GM12878 (cell line): ENCODE results near the gene SS18. TPM values are rescaled to one million over a fixed set of nuclear protein-coding genes. Genes with fewer than 3 reads are reported as not detected.

Source experiments
- ATAC-seq: fragments of 200-7000 bp; cut with Tn5 transposase; 3 replicates; pipeline ENCODE4 v1.9.1; 2020; ENCODE audit warnings: mild to moderate bottlenecking, moderate library complexity
- BruUV-seq: library from RNA; stranded (reverse); fragments of 400-500 nt; replicated peaks from 2 replicates; lab custom pipeline; 2021; lab: Mats Ljungman, UMichigan
- CTCF ChIA-PET: fragments of 300-600 bp; sonication (Branson Sonifier 250); formaldehyde crosslinking; extraction: SDS; loops from one replicate; lab custom pipeline; 2021; ENCODE audit warnings: inconsistent platforms; lab: Yijun Ruan, JAX
- POLR2A ChIA-PET: fragments of 350-600 bp; formaldehyde crosslinking; extraction: SDS; loops from one replicate; lab custom pipeline; 2021; ENCODE audit warnings: inconsistent platforms; lab: Charles Lee
- RAD21 ChIA-PET: fragments of 300-600 bp; sonication (Branson Sonifier 250); formaldehyde crosslinking; loops from one replicate; lab custom pipeline; 2023; ENCODE audit warnings: antibody characterized with exemption; ENCODE audit not compliant: unreplicated experiment; lab: Charles Lee
- SMC1A ChIA-PET: fragments of 300-600 bp; sonication (Branson Sonifier 250); formaldehyde crosslinking; loops from one replicate; lab custom pipeline; 2023; ENCODE audit not compliant: unreplicated experiment, uncharacterized antibody; lab: Charles Lee
- DNase-seq: peaks from one replicate; pipeline ENCODE4 v3.0.0-alpha.2; 2011; ENCODE audit warnings: low read depth, low spot score
- FAIRE-seq: peaks from 3 replicates; lab custom pipeline; 2011; peaks lifted over from hg19 to GRCh38; lab: Jason Lieb, UNC
- H2AFZ ChIP-seq: 2 replicates; pipeline ENCODE4 v1.6.0; 2011; ENCODE audit warnings: low read depth, low read length, control low read depth; ENCODE audit not compliant: control insufficient read depth
- H3K27ac ChIP-seq: 2 replicates; pipeline ENCODE4 v1.5.1; 2011; ENCODE audit warnings: control low read depth; ENCODE audit not compliant: control insufficient read depth, insufficient read depth
- H3K27me3 ChIP-seq, 2 experiments: replicated peaks in 1 of 2; 2 replicates each; pipeline versions ENCODE4 v1.6.0 to v1.6.1; 2011; ENCODE audit warnings: low read length in 1 of 2; ENCODE audit not compliant: control insufficient read depth in 2 of 2, insufficient read depth in 2 of 2
- H3K36me3 ChIP-seq, 2 experiments: 2 replicates each; pipeline ENCODE4 v1.5.1; 2011; ENCODE audit warnings: low read length in 1 of 2; ENCODE audit not compliant: control insufficient read depth in 2 of 2, insufficient read depth in 2 of 2
- H3K4me1 ChIP-seq: 2 replicates; pipeline ENCODE4 v1.6.1; 2011; ENCODE audit warnings: mild to moderate bottlenecking, low read length, moderate library complexity, mixed read lengths; ENCODE audit not compliant: control insufficient read depth, insufficient read depth
- H3K4me2 ChIP-seq: 2 replicates; pipeline ENCODE4 v1.6.0; 2011; ENCODE audit warnings: control low read depth; ENCODE audit not compliant: control insufficient read depth, insufficient read depth
- H3K4me3 ChIP-seq: fragments of 200-600 bp; sonication (generic); 2 replicates; pipeline ENCODE4 v1.5.1; 2016
- H3K79me2 ChIP-seq: 2 replicates; pipeline ENCODE4 v1.6.0; 2011; ENCODE audit warnings: low read length; ENCODE audit not compliant: control insufficient read depth, insufficient read depth
- H3K9ac ChIP-seq: 2 replicates; pipeline ENCODE4 v1.8.0; 2011; ENCODE audit warnings: low read length, control low read depth, mixed read lengths; ENCODE audit not compliant: control insufficient read depth, insufficient read depth
- H3K9me3 ChIP-seq: replicated peaks from 3 replicates; pipeline ENCODE4 v1.5.1; 2011; ENCODE audit warnings: mild to moderate bottlenecking, low read length; ENCODE audit not compliant: control insufficient read depth, insufficient read depth
- H4K20me1 ChIP-seq: 2 replicates; pipeline ENCODE4 v1.6.0; 2011; ENCODE audit not compliant: control insufficient read depth, insufficient read depth
- BHLHE40 ChIP-seq, 2 experiments: fragments of 450-650 bp in 1 of 2; IDR thresholded peaks; 2 replicates each; pipeline ENCODE4 v1.6.1; 2011 to 2017; ENCODE audit warnings: low read depth in 2 of 2, borderline replicate concordance in 1 of 2, improper control_type of control experiment in 1 of 2, low read length in 1 of 2, mild to moderate bottlenecking in 1 of 2
- CHD2 ChIP-seq: IDR thresholded peaks from 2 replicates; pipeline ENCODE4 v1.6.1; 2011; ENCODE audit warnings: low read depth, low read length, improper control_type of control experiment, borderline replicate concordance
- ESRRA ChIP-seq: IDR thresholded peaks from 2 replicates; pipeline ENCODE4 v1.6.1; 2012; ENCODE audit warnings: mild to moderate bottlenecking, low read length, improper control_type of control experiment
- GATAD2B ChIP-seq: fragments of 450-650 bp; conservative IDR thresholded peaks from 2 replicates; pipeline ENCODE4 v1.6.1; 2017; ENCODE audit warnings: low read depth, mild to moderate bottlenecking, moderate library complexity
- HDAC2 ChIP-seq: fragments of 200-600 bp; sonication (generic); IDR thresholded peaks from 2 replicates; pipeline ENCODE4 v1.6.1; 2017
- IKZF1 ChIP-seq: fragments of 450-650 bp; conservative IDR thresholded peaks from 2 replicates; pipeline ENCODE4 v1.6.1; 2017; ENCODE audit warnings: antibody characterized with exemption, mild to moderate bottlenecking
- MEF2B ChIP-seq: fragments of 450-650 bp; IDR thresholded peaks from 2 replicates; pipeline ENCODE4 v1.6.1; 2018; ENCODE audit warnings: mild to moderate bottlenecking, moderate library complexity; ENCODE audit not compliant: partially characterized antibody, poor library complexity, severe bottlenecking
- NR2C1 ChIP-seq: fragments of 450-650 bp; IDR thresholded peaks from 2 replicates; pipeline ENCODE4 v1.6.1; 2017; ENCODE audit warnings: antibody characterized with exemption, mild to moderate bottlenecking, moderate library complexity
- PAX5 ChIP-seq: IDR thresholded peaks from 2 replicates; pipeline ENCODE4 v1.6.1; 2011; ENCODE audit warnings: low read depth, low read length, borderline replicate concordance
- POLR2A ChIP-seq: IDR thresholded peaks from 2 replicates; pipeline ENCODE4 v1.6.1; 2011; ENCODE audit warnings: low read depth, mild to moderate bottlenecking, low read length
- POLR2AphosphoS2 ChIP-seq: IDR thresholded peaks from 2 replicates; pipeline ENCODE4 v1.6.1; 2011; ENCODE audit warnings: low read depth, mild to moderate bottlenecking, low read length, improper control_type of control experiment, moderate library complexity
- RBBP5 ChIP-seq: fragments of 200-600 bp; sonication (generic); conservative IDR thresholded peaks from 2 replicates; pipeline ENCODE4 v1.6.1; 2016
- RCOR1 ChIP-seq: conservative IDR thresholded peaks from 2 replicates; pipeline ENCODE4 v1.6.1; 2012; ENCODE audit warnings: low read depth, low read length, improper control_type of control experiment
- ZBED1 ChIP-seq: IDR thresholded peaks from 2 replicates; pipeline ENCODE4 v1.6.1; 2016; ENCODE audit warnings: borderline replicate concordance
- WGBS: methylation state at CpG from one replicate; pipeline ENCODE4 v1.1.6; 2016; ENCODE audit warnings: low lambda C conversion rate; ENCODE audit not compliant: insufficient replicate concordance, insufficient coverage; ENCODE audit errors: missing lambda C conversion rate; 5-methylcytosine and 5-hydroxymethylcytosine counted together
- in situ Hi-C: fragments of 300-500 bp; cut with MboI; formaldehyde crosslinking; loops from 9 replicates; pipeline ENCODE4 v1.14.3; 2018; ENCODE audit warnings: mixed read lengths
- intact Hi-C: fragments of 100-400 bp; cut with micrococcal nuclease; formaldehyde crosslinking; loops from one replicate; pipeline ENCODE4 v1.14.2; 2022; ENCODE audit not compliant: unreplicated experiment
- polyA plus RNA-seq, 11 experiments: library from polyadenylated mRNA; depleted of rRNA in 4 of 11; unstranded in 6 of 11; stranded (reverse) in 5 of 11; fragments of >200 nt; fragmentation: Nextera tagmentation in 4 of 11; fragmentation: Illumina TruSeq in 1 of 11; extraction: Ambion mirVana in 4 of 11; extraction: Trizol in 1 of 11; gene quantifications; 1 replicate in 1 of 11; 2 replicates in 10 of 11; pipeline versions ENCODE4 v1.2.1 to v1.2.3, GENCODE V29; 2011 to 2016; ENCODE audit warnings: inconsistent platforms in 2 of 11, missing spikeins in 2 of 11, low read depth in 1 of 11
- total RNA-seq, 4 experiments: library from RNA; depleted of rRNA in 3 of 4; stranded (reverse); fragments of >200 nt in 3 of 4; fragmentation: Illumina TruSeq in 1 of 4; extraction: Trizol in 1 of 4; gene quantifications; 2 replicates each; pipeline versions ENCODE4 v1.2.1 to v1.2.3, GENCODE V29; 2013 to 2021
- TF ChIP-seq, protein P1 (sequence below): IDR thresholded peaks from 2 replicates; pipeline ENCODE4 v1.6.1; 2011; ENCODE audit warnings: borderline replicate concordance, low read depth, mild to moderate bottlenecking, moderate library complexity, mixed read lengths, low read length; ENCODE audit not compliant: insufficient read depth; ENCODE audit errors: extremely low read length
- TF ChIP-seq, protein P2 (sequence below): fragments of 450-650 bp; IDR thresholded peaks from 2 replicates; pipeline ENCODE4 v1.6.1; 2018; ENCODE audit warnings: mild to moderate bottlenecking, low read depth, moderate library complexity; ENCODE audit not compliant: partially characterized antibody

SS18 gene
- total and polyA plus RNA-seq, 10 of the 15 experiments (the other 5 are each of a cell fraction or from before 2014, with no cell fraction given): 16.6 to 153 (median 81.8) TPM

DNA sequence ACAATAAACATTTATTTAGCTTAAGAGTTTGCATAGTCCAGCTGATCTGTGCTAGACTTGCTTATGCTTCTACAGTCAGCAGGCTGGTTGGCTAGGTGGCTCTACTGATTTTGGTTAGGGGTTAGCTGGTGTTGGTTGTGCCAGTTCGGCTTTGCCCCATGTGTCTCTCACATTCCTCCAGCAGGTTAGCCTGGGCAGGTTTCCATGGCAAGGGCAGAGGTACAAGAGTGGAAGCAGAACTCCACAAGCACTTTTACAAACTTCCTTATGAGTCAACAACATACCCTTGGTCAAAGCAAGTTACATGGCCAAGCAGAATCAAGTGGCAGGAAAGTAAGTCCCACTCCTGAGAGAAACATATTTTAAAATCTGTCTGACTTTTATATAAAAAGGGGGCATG lies 82.3 kb downstream of the SS18 start:
- H3K4me3 ChIP-seq: no peak overlapping the region
- no peak for FAIRE-seq
- H3K9ac ChIP-seq: no peak overlapping the region
- no peak overlapping the region for H3K4me2 ChIP-seq
- no peak overlapping the region for H3K27ac ChIP-seq
- H3K36me3 ChIP-seq: no peaks in the 10 kb centered on the region; a peak in 1 of 4 replicates
- ChIA-PET CTCF (interaction anchor here (0.8 kb wide), 1 partner anchor 13 kb away, joined by 3 read pairs; no protein-coding TSS in a partner anchor), SMC1A (interaction anchor here (0.9 to 1.0 kb wide), 2 partner anchors 38 to 43 kb away, joined by 3 read pairs; no protein-coding TSS in a partner anchor), RAD21 (no interaction called here), POLR2A (no interaction called here)
- 94% methylated on average over 1 of the region's 1 CpG for WGBS
- H2AFZ ChIP-seq: no peak overlapping the region
- intact Hi-C loops (no loop called here), in situ Hi-C loops (no loop called here)
- no peaks in the 10 kb centered on the region for H3K4me1 ChIP-seq
- ATAC-seq: no peak; the same call in 2 of the 3 replicates
- TF ChIP-seq POLR2A (0 out of 2 replicates have a peak, but pooled peaks have one; percentile 30), PAX5 (no peak)
- TF ChIP-seq, protein P1, sequence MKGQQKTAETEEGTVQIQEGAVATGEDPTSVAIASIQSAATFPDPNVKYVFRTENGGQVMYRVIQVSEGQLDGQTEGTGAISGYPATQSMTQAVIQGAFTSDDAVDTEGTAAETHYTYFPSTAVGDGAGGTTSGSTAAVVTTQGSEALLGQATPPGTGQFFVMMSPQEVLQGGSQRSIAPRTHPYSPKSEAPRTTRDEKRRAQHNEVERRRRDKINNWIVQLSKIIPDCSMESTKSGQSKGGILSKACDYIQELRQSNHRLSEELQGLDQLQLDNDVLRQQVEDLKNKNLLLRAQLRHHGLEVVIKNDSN: no peak
- H4K20me1 ChIP-seq: no peaks in the 10 kb centered on the region
- BruUV-seq: no TSS peak
- no peaks in the 10 kb centered on the region for H3K9me3 ChIP-seq
- DNase-seq: no peak
- H3K27me3 ChIP-seq: no peaks in the 10 kb centered on the region
- H3K79me2 ChIP-seq: no peaks in the 10 kb centered on the region

DNA sequence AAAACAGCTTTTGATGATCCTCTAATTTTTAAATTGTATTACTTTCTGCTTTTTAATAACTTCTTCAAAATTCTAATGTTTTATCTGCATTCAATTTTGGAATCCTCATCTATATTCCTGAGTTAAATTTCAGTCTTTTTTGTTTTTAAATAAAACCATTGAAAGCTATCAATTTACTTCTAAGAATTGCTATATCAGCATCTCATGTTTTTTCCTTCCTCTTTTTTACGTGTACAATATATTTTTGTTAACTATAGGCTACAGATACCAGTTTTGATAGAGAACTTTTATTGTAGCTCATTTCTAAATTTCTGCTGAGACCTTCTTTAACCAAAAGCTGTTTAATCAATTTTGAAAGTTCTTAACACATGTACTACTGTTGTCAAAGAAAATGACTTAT lies 84.5 kb downstream of the SS18 start:
- H3K4me1 ChIP-seq: no peaks in the 10 kb centered on the region
- H3K27me3 ChIP-seq: no peaks in the 10 kb centered on the region
- H3K9ac ChIP-seq: no peak overlapping the region
- SMC1A ChIA-PET: interaction anchor here (1.0 kb wide), 1 partner anchor 9 kb away, joined by 3 read pairs; no protein-coding TSS in a partner anchor
- CTCF ChIA-PET: no interaction called here
- no peaks in the 10 kb centered on the region for H4K20me1 ChIP-seq
- no peaks in the 10 kb centered on the region for H3K36me3 ChIP-seq
- H3K4me2 ChIP-seq: no peak overlapping the region
- intact Hi-C loops: no loop called here
- H2AFZ ChIP-seq: no peak overlapping the region
- H3K4me3 ChIP-seq: no peak overlapping the region
- no peaks in the 10 kb centered on the region for H3K9me3 ChIP-seq
- WGBS: 50% methylated on average over 1 of the region's 1 CpG
- POLR2A ChIA-PET: interaction anchor here (0.6 kb wide), 1 partner anchor 30 kb away, joined by 3 read pairs; no protein-coding TSS in a partner anchor
- in situ Hi-C loops: no loop called here
- DNase-seq (no peak), FAIRE-seq (no peak), ATAC-seq (no peak)
- RAD21 ChIA-PET: interaction anchor here (1.2 kb wide), 1 partner anchor 38 kb away, joined by 3 read pairs; no protein-coding TSS in a partner anchor
- BruUV-seq: no TSS peak
- H3K79me2 ChIP-seq: no peaks in the 10 kb centered on the region
- H3K27ac ChIP-seq: no peak overlapping the region
- TF ChIP-seq ESRRA (no peak), BHLHE40 (IDR thresholded peaks at IDR 0.05; ENCODE audit: borderline replicate concordance in 1 of 2, low read depth in 2 of 2, low read length in 1 of 2) (no peak), CHD2 (no peak), GATAD2B (no peak), MEF2B (no peak), IKZF1 (no peak), RBBP5 (no peak), RCOR1 (no peak), NR2C1 (no peak), POLR2AphosphoS2 (no peak), ZBED1 (no peak), HDAC2 (no peak)
- TF ChIP-seq, protein P2, sequence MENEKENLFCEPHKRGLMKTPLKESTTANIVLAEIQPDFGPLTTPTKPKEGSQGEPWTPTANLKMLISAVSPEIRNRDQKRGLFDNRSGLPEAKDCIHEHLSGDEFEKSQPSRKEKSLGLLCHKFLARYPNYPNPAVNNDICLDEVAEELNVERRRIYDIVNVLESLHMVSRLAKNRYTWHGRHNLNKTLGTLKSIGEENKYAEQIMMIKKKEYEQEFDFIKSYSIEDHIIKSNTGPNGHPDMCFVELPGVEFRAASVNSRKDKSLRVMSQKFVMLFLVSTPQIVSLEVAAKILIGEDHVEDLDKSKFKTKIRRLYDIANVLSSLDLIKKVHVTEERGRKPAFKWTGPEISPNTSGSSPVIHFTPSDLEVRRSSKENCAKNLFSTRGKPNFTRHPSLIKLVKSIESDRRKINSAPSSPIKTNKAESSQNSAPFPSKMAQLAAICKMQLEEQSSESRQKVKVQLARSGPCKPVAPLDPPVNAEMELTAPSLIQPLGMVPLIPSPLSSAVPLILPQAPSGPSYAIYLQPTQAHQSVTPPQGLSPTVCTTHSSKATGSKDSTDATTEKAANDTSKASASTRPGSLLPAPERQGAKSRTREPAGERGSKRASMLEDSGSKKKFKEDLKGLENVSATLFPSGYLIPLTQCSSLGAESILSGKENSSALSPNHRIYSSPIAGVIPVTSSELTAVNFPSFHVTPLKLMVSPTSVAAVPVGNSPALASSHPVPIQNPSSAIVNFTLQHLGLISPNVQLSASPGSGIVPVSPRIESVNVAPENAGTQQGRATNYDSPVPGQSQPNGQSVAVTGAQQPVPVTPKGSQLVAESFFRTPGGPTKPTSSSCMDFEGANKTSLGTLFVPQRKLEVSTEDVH: no peak
